Mesendoderm (in vitro differentiated cells): Measurements from ENCODE around the gene ACSL6. TPM values are rescaled to one million over a fixed set of nuclear protein-coding genes. Genes with fewer than 3 reads are reported as not detected.

ENCODE experiments used
- DNase-seq: peaks from one replicate; pipeline ENCODE4 v3.0.0; 2013
- H2AK5ac ChIP-seq: 2 replicates; pipeline ENCODE4 v1.6.1; 2013; ENCODE audit warnings: low read length, inconsistent platforms
- H2BK120ac ChIP-seq: 2 replicates; pipeline ENCODE4 v1.6.1; 2013; ENCODE audit warnings: low read depth, mild to moderate bottlenecking, low read length, moderate library complexity, mixed read lengths
- H2BK15ac ChIP-seq: replicated peaks from 2 replicates; pipeline ENCODE4 v1.6.1; 2013; ENCODE audit warnings: low read depth, mild to moderate bottlenecking, moderate library complexity
- H2BK5ac ChIP-seq: 2 replicates; pipeline ENCODE4 v1.6.1; 2013; ENCODE audit warnings: low read length, inconsistent platforms
- H3K18ac ChIP-seq: 2 replicates; pipeline ENCODE4 v1.6.1; 2013; ENCODE audit warnings: mild to moderate bottlenecking, low read length, mixed read lengths
- H3K23ac ChIP-seq: one replicate; pipeline ENCODE4 v1.6.1; 2013; ENCODE audit warnings: low read length
- H3K27ac ChIP-seq: 2 replicates; pipeline ENCODE4 v1.5.1; 2013; ENCODE audit warnings: low read depth, mild to moderate bottlenecking, inconsistent platforms, low read length, moderate library complexity
- H3K27me3 ChIP-seq: 2 replicates; pipeline ENCODE4 v1.6.1; 2013; ENCODE audit warnings: low read length, control low read depth, mild to moderate bottlenecking, inconsistent platforms; ENCODE audit not compliant: insufficient read depth, poor library complexity
- H3K36me3 ChIP-seq: 2 replicates; pipeline ENCODE4 v1.6.1; 2013; ENCODE audit warnings: low read length, inconsistent platforms; ENCODE audit not compliant: control insufficient read depth, insufficient read depth
- H3K4ac ChIP-seq: one replicate; pipeline ENCODE4 v1.6.1; 2013; ENCODE audit warnings: low read depth, mild to moderate bottlenecking, low read length, moderate library complexity
- H3K4me1 ChIP-seq: 2 replicates; pipeline ENCODE4 v1.6.1; 2013; ENCODE audit warnings: low read depth, low read length, inconsistent platforms; ENCODE audit not compliant: control insufficient read depth
- H3K4me2 ChIP-seq: 2 replicates; pipeline ENCODE4 v1.6.1; 2013; ENCODE audit warnings: low read length
- H3K4me3 ChIP-seq: 2 replicates; pipeline ENCODE4 v1.5.1; 2013; ENCODE audit warnings: mild to moderate bottlenecking, low read length
- H3K56ac ChIP-seq: one replicate; pipeline ENCODE4 v1.6.1; 2013; ENCODE audit warnings: low read length
- H3K79me1 ChIP-seq: 2 replicates; pipeline ENCODE4 v1.6.1; 2013; ENCODE audit warnings: low read length, inconsistent platforms
- H3K79me2 ChIP-seq: 2 replicates; pipeline ENCODE4 v1.6.1; 2013; ENCODE audit warnings: mild to moderate bottlenecking, low read length; ENCODE audit not compliant: control insufficient read depth, insufficient read depth
- H3K9ac ChIP-seq: 2 replicates; pipeline ENCODE4 v1.6.1; 2013; ENCODE audit warnings: low read length, inconsistent platforms
- H4K5ac ChIP-seq: one replicate; pipeline ENCODE4 v1.6.1; 2013; ENCODE audit warnings: low read length
- H4K8ac ChIP-seq: one replicate; pipeline ENCODE4 v1.6.1; 2013; ENCODE audit warnings: low read depth, mild to moderate bottlenecking, control low read depth, low read length, moderate library complexity
- WGBS: extraction: QIAGEN DNeasy Blood & Tissue Kit; methylation state at CpG from one replicate; pipeline ENCODE4 v1.1.7; 2013; ENCODE audit warnings: low lambda C conversion rate, missing lambda C conversion rate; ENCODE audit not compliant: insufficient coverage; ENCODE audit errors: extremely low coverage; 5-methylcytosine and 5-hydroxymethylcytosine counted together
- polyA plus RNA-seq, 2 experiments: library from polyadenylated mRNA; stranded (reverse); fragments of 200-250 nt; gene quantifications; one replicate each; pipeline ENCODE4 v1.2.3, GENCODE V29; 2013

The ACSL6 gene, protein sequence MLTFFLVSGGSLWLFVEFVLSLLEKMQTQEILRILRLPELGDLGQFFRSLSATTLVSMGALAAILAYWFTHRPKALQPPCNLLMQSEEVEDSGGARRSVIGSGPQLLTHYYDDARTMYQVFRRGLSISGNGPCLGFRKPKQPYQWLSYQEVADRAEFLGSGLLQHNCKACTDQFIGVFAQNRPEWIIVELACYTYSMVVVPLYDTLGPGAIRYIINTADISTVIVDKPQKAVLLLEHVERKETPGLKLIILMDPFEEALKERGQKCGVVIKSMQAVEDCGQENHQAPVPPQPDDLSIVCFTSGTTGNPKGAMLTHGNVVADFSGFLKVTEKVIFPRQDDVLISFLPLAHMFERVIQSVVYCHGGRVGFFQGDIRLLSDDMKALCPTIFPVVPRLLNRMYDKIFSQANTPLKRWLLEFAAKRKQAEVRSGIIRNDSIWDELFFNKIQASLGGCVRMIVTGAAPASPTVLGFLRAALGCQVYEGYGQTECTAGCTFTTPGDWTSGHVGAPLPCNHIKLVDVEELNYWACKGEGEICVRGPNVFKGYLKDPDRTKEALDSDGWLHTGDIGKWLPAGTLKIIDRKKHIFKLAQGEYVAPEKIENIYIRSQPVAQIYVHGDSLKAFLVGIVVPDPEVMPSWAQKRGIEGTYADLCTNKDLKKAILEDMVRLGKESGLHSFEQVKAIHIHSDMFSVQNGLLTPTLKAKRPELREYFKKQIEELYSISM
- 0.49 TPM for polyA plus RNA-seq (2013, experiment 1 of 2)
- 0.60 TPM for polyA plus RNA-seq (2013, experiment 2 of 2)

GRCh38 chr5:132011622-132012343 is at the start of gene ACSL6:
Gene ACSL6, minus strand, starts transcription at chr5:132011658. Its CDS starts 105 bp downstream, at chr5:132011553.
- Histone ChIP-seq H3K23ac (no peak within 1 kb of the TSS), H4K8ac (no peak within 1 kb of the TSS), H2BK120ac (no peak within 1 kb of the TSS), H3K27me3 (no peaks in the 10 kb centered on the region), H3K4me3 (no peak within 1 kb of the TSS), H3K4me2 (peak within 1 kb of the TSS; percentile 64), H2BK5ac (no peak within 1 kb of the TSS), H3K56ac (peak within 1 kb of the TSS; percentile 34), H3K18ac (no peak within 1 kb of the TSS), H3K79me2 (no peaks in the 10 kb centered on the region), H3K9ac (peak within 1 kb of the TSS; percentile 16), H2BK15ac (no peak within 1 kb of the TSS), H3K79me1 (no peaks in the 10 kb centered on the region), H2AK5ac (no peak within 1 kb of the TSS), H3K4me1 (no peaks in the 10 kb centered on the region), H3K4ac (no peak within 1 kb of the TSS), H3K36me3 (no peaks in the 10 kb centered on the region), H4K5ac (no peak within 1 kb of the TSS), H3K27ac (no peak within 1 kb of the TSS)
- no CpG with 5 or more reads among the region's 63 CpGs for whole genome bisulfite sequencing
- peak; percentile 18 for DNase-seq

GRCh38 chr5:132060501-132061161 is 49.2 kb upstream of the ACSL6 start, which contains the start of gene IL3:
Gene IL3, plus strand, starts transcription at chr5:132060655. Its CDS starts 52 bp downstream, at chr5:132060707.
- Histone ChIP-seq H3K23ac (no peak within 1 kb of the TSS), H2BK15ac (no peak within 1 kb of the TSS), H3K79me2 (no peaks in the 10 kb centered on the region), H3K79me1 (no peaks in the 10 kb centered on the region), H4K5ac (no peak within 1 kb of the TSS), H3K27ac (no peak within 1 kb of the TSS), H3K4me3 (no peak within 1 kb of the TSS), H3K18ac (no peak within 1 kb of the TSS), H2AK5ac (no peak within 1 kb of the TSS), H3K4me1 (no peaks in the 10 kb centered on the region), H2BK5ac (no peak within 1 kb of the TSS), H2BK120ac (no peak within 1 kb of the TSS), H3K4me2 (no peak within 1 kb of the TSS), H3K4ac (no peak within 1 kb of the TSS), H3K27me3 (no peaks in the 10 kb centered on the region), H3K56ac (no peak within 1 kb of the TSS), H3K36me3 (no peaks in the 10 kb centered on the region), H3K9ac (no peak within 1 kb of the TSS), H4K8ac (no peak within 1 kb of the TSS)
- no peak for DNase-seq
- no CpG with 5 or more reads among the region's 16 CpGs for WGBS

GRCh38 chr5:132059696-132060500 is 48.4 kb upstream of the ACSL6 start:
- H3K56ac ChIP-seq: no peak overlapping the region
- no peak for DNase-seq

DNA sequence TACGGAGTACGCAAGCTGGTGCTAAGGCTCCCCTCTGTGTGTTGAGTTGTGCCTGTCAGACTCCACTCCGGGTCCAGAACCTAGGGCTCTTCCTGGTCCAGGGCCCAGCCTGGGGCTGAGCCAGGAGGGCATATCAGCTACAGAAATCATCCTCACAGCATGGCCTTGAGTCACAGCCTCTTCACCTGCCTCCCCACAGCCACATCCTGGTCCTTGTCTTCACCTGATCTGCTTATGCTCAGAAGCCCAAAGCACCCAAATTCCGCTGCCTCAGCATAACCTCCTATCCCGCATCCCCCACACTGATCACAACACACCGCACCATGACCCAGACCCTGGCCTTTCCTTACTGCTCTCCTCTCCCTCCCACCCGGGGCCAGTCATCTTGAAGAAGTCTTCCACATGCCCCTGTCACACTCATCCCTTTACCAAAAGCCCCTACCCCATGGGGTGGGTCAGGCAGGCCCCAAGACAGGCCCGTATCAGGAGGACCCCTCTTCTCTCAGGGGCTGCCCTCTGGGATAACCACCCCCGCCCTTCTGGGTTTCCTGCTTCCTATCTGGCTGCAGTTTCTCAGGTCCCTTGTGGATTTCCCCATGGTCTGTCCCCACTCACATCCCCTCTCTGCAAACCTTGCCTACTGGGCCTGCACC is 47.7 kb upstream of the ACSL6 start:
- Histone ChIP-seq H3K27me3 (no peaks in the 10 kb centered on the region), H2BK15ac (no peak overlapping the region), H3K23ac (no peak overlapping the region), H3K56ac (no peak overlapping the region), H3K18ac (no peak overlapping the region), H3K36me3 (no peaks in the 10 kb centered on the region), H3K4me2 (no peak overlapping the region), H3K4me3 (no peak overlapping the region), H3K27ac (no peak overlapping the region), H3K4ac (no peak overlapping the region), H4K5ac (no peak overlapping the region), H4K8ac (no peak overlapping the region), H2AK5ac (no peak overlapping the region), H2BK5ac (no peak overlapping the region), H2BK120ac (no peak overlapping the region), H3K79me2 (no peaks in the 10 kb centered on the region), H3K79me1 (no peaks in the 10 kb centered on the region), H3K9ac (no peak overlapping the region), H3K4me1 (no peaks in the 10 kb centered on the region)
- WGBS: no CpG with 5 or more reads among the region's 9 CpGs
- no peak for DNase-seq

More at GRCh38 chr5:132059696-132060500, 48.4 kb upstream of the ACSL6 start:
- H4K5ac ChIP-seq: no peak overlapping the region
- no peak overlapping the region for H3K27ac ChIP-seq
- no peak overlapping the region for H3K4ac ChIP-seq
- H3K9ac ChIP-seq: no peak overlapping the region
- H3K79me2 ChIP-seq: no peaks in the 10 kb centered on the region
- H2BK5ac ChIP-seq: no peak overlapping the region
- no peak overlapping the region for H2AK5ac ChIP-seq
- H3K18ac ChIP-seq: no peak overlapping the region
- no peaks in the 10 kb centered on the region for H3K4me1 ChIP-seq
- WGBS: no CpG with 5 or more reads among the region's 13 CpGs
- H3K27me3 ChIP-seq: no peaks in the 10 kb centered on the region
- no peak overlapping the region for H3K23ac ChIP-seq
- H4K8ac ChIP-seq: no peak overlapping the region
- H2BK120ac ChIP-seq: no peak overlapping the region
- no peak overlapping the region for H2BK15ac ChIP-seq
- H3K4me3 ChIP-seq: no peak overlapping the region
- H3K79me1 ChIP-seq: no peaks in the 10 kb centered on the region
- no peaks in the 10 kb centered on the region for H3K36me3 ChIP-seq
- no peak overlapping the region for H3K4me2 ChIP-seq
